HepG2 (cell line): ENCODE data around the gene NAT9. TPM values are rescaled to one million over a fixed set of nuclear protein-coding genes. Genes with fewer than 3 reads are reported as not detected.

Experiments used
- ATRX ChIP-seq: sonication (generic); formaldehyde crosslinking; IDR thresholded peaks from 2 replicates; pipeline ENCODE4 v1.4.0; 2020; ENCODE audit warnings: missing genetic modification reagents, borderline replicate concordance
- FIP1L1 ChIP-seq: fragments of 200-400 bp; formaldehyde crosslinking; IDR thresholded peaks from 2 replicates; pipeline ENCODE4 v1.6.1; 2018; ENCODE audit warnings: low read depth, mild to moderate bottlenecking, low read length, moderate library complexity, borderline replicate concordance; ENCODE audit not compliant: insufficient read depth
- GLI4 ChIP-seq: sonication (generic); formaldehyde crosslinking; IDR thresholded peaks from 2 replicates; pipeline ENCODE4 v1.5.1; 2020; ENCODE audit warnings: missing genetic modification reagents, mild to moderate bottlenecking, moderate library complexity, borderline replicate concordance
- KLF15 ChIP-seq: sonication (generic); formaldehyde crosslinking; IDR thresholded peaks from 2 replicates; pipeline ENCODE4 v1.8.1; 2023; ENCODE audit warnings: borderline replicate concordance, mild to moderate bottlenecking, inconsistent platforms, missing genetic modification reagents, mixed read lengths
- PAWR ChIP-seq: sonication (generic); formaldehyde crosslinking; IDR thresholded peaks from 2 replicates; pipeline ENCODE4 v1.4.0; 2020; ENCODE audit warnings: missing genetic modification reagents, mild to moderate bottlenecking, borderline replicate concordance
- PHF20 ChIP-seq: sonication (generic); formaldehyde crosslinking; IDR thresholded peaks from 2 replicates; pipeline ENCODE4 v1.5.0; 2020; ENCODE audit warnings: mild to moderate bottlenecking, missing genetic modification reagents
- RBFOX2 ChIP-seq: fragments of 200-400 bp; formaldehyde crosslinking; IDR thresholded peaks from 2 replicates; pipeline ENCODE4 v1.6.1; 2017; ENCODE audit warnings: low read depth, mild to moderate bottlenecking, low read length
- SAP130 ChIP-seq: IDR thresholded peaks from 2 replicates; pipeline ENCODE4 v1.6.1; 2016; ENCODE audit warnings: low read depth
- ZNF335 ChIP-seq: sonication (generic); formaldehyde crosslinking; IDR thresholded peaks from 2 replicates; pipeline ENCODE4 v1.4.0; 2020; ENCODE audit warnings: missing genetic modification reagents
- ZNF564 ChIP-seq: sonication (generic); formaldehyde crosslinking; IDR thresholded peaks from 2 replicates; pipeline ENCODE4 v1.8.1; 2023; ENCODE audit warnings: mild to moderate bottlenecking, missing genetic modification reagents
- ZNF619 ChIP-seq: sonication (generic); formaldehyde crosslinking; IDR thresholded peaks from 2 replicates; pipeline ENCODE4 v1.4.0; 2020; ENCODE audit warnings: mild to moderate bottlenecking, missing genetic modification reagents
- ZNF891 ChIP-seq: sonication (generic); formaldehyde crosslinking; IDR thresholded peaks from 2 replicates; pipeline ENCODE4 v1.5.0; 2020; ENCODE audit warnings: mild to moderate bottlenecking, missing genetic modification reagents
- polyA plus RNA-seq, 8 experiments: library from polyadenylated mRNA; depleted of rRNA in 3 of 8; stranded (reverse) in 7 of 8; unstranded in 1 of 8; fragments of >200 nt; fragmentation: Illumina TruSeq in 4 of 8; extraction: Trizol in 4 of 8; gene quantifications; 2 replicates each; pipeline versions ENCODE4 v1.2.1 to v1.2.3, GENCODE V29; 2011 to 2016; ENCODE audit warnings: low read depth in 4 of 8, missing spikeins in 1 of 8, mixed read lengths in 1 of 8; ENCODE audit not compliant: insufficient read depth in 1 of 8
- total RNA-seq, 5 experiments: library from RNA; depleted of rRNA; stranded (reverse); fragments of >200 nt; fragmentation: Illumina TruSeq; extraction: Trizol; gene quantifications; 2 replicates each; pipeline ENCODE4 v1.2.3, GENCODE V29; 2016; ENCODE audit warnings: low read depth in 1 of 5
- TF ChIP-seq, protein P1 (sequence below): sonication (generic); formaldehyde crosslinking; IDR thresholded peaks from 2 replicates; pipeline ENCODE4 v1.5.1; 2020; ENCODE audit warnings: mild to moderate bottlenecking, missing genetic modification reagents
- TF ChIP-seq, protein P2 (sequence below): sonication (generic); formaldehyde crosslinking; IDR thresholded peaks from 2 replicates; pipeline ENCODE4 v1.4.0; 2020; ENCODE audit warnings: missing genetic modification reagents
- TF ChIP-seq, protein P3 (sequence below), 2 experiments: fragments of 450-650 bp in 1 of 2; sonication (generic) in 1 of 2; formaldehyde crosslinking; IDR thresholded peaks; 2 replicates each; pipeline versions ENCODE4 v1.5.0 to v1.8.0; 2020 to 2022; ENCODE audit warnings: mild to moderate bottlenecking in 1 of 2, missing genetic modification reagents in 1 of 2
- TF ChIP-seq, protein P4 (sequence below): sonication (generic); formaldehyde crosslinking; IDR thresholded peaks from 2 replicates; pipeline ENCODE4 v1.4.0; 2020; ENCODE audit warnings: missing genetic modification reagents

Gene NAT9
- total and polyA plus RNA-seq, 2 of the 13 experiments (the other 11 are each of a cell fraction or from before 2014, with no cell fraction given) = 39.7 to 44.2 TPM

DNA sequence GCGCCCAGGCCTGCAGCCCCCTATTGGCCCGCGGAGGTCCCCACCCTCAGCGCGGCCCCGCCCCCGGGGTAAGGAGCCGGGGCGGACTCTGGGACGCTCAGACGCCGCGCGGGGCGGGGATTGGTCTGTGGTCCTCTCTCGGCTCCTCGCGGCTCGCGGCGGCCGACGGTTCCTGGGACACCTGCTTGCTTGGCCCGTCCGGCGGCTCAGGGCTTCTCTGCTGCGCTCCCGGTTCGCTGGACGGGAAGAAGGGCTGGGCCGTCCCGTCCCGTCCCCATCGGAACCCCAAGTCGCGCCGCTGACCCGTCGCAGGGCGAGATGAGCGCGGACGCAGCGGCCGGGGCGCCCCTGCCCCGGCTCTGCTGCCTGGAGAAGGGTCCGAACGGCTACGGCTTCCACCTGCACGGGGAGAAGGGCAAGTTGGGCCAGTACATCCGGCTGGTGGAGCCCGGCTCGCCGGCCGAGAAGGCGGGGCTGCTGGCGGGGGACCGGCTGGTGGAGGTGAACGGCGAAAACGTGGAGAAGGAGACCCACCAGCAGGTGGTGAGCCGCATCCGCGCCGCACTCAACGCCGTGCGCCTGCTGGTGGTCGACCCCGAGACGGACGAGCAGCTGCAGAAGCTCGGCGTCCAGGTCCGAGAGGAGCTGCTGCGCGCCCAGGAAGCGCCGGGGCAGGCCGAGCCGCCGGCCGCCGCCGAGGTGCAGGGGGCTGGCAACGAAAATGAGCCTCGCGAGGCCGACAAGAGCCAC, 27.4 kb downstream of the NAT9 start, which contains the start of gene NHERF1 (continued):
- TF ChIP-seq KLF15 (CRISPR knock-in tag) (peak; percentile 82; the same call in 1 of the 2 replicates), GLI4 (peak; percentile 97), ZNF564 (CRISPR knock-in tag) (peak; percentile 93), ATRX (CRISPR knock-in tag) (no peak), ZNF335 (peak; percentile 76; the same call in 1 of the 2 replicates), PAWR (CRISPR knock-in tag) (no peak), ZNF619 (CRISPR knock-in tag) (peak; percentile 16; the same call in 1 of the 2 replicates), RBFOX2 (peak; percentile 98), PHF20 (CRISPR knock-in tag) (peak; percentile 43; the same call in 1 of the 2 replicates), FIP1L1 (no peak), ZNF891 (peak; percentile 98), SAP130 (CRISPR knock-in tag) (peak; percentile 95)
- TF ChIP-seq, protein P1, sequence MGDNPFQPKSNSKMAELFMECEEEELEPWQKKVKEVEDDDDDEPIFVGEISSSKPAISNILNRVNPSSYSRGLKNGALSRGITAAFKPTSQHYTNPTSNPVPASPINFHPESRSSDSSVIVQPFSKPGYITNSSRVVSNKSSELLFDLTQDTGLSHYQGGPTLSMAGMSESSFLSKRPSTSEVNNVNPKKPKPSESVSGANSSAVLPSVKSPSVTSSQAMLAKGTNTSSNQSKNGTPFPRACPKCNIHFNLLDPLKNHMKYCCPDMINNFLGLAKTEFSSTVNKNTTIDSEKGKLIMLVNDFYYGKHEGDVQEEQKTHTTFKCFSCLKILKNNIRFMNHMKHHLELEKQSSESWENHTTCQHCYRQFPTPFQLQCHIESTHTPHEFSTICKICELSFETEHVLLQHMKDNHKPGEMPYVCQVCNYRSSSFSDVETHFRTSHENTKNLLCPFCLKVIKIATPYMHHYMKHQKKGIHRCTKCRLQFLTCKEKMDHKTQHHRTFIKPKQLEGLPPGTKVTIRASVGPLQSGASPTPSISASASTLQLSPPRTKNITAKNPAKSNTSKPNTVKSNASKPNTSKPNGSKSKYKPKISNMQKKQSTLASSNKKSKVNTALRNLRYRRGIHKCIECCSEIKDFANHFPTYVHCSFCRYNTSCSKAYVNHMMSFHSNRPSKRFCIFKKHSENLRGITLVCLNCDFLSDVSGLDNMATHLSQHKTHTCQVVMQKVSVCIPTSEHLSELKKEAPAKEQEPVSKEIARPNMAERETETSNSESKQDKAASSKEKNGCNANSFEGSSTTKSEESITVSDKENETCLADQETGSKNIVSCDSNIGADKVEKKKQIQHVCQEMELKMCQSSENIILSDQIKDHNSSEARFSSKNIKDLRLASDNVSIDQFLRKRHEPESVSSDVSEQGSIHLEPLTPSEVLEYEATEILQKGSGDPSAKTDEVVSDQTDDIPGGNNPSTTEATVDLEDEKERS (CRISPR knock-in tag) = no peak; the same call in 1 of the 2 replicates
- TF ChIP-seq, protein P2, sequence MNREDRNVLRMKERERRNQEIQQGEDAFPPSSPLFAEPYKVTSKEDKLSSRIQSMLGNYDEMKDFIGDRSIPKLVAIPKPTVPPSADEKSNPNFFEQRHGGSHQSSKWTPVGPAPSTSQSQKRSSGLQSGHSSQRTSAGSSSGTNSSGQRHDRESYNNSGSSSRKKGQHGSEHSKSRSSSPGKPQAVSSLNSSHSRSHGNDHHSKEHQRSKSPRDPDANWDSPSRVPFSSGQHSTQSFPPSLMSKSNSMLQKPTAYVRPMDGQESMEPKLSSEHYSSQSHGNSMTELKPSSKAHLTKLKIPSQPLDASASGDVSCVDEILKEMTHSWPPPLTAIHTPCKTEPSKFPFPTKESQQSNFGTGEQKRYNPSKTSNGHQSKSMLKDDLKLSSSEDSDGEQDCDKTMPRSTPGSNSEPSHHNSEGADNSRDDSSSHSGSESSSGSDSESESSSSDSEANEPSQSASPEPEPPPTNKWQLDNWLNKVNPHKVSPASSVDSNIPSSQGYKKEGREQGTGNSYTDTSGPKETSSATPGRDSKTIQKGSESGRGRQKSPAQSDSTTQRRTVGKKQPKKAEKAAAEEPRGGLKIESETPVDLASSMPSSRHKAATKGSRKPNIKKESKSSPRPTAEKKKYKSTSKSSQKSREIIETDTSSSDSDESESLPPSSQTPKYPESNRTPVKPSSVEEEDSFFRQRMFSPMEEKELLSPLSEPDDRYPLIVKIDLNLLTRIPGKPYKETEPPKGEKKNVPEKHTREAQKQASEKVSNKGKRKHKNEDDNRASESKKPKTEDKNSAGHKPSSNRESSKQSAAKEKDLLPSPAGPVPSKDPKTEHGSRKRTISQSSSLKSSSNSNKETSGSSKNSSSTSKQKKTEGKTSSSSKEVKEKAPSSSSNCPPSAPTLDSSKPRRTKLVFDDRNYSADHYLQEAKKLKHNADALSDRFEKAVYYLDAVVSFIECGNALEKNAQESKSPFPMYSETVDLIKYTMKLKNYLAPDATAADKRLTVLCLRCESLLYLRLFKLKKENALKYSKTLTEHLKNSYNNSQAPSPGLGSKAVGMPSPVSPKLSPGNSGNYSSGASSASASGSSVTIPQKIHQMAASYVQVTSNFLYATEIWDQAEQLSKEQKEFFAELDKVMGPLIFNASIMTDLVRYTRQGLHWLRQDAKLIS (CRISPR knock-in tag) = peak; percentile 98
- TF ChIP-seq, protein P3, sequence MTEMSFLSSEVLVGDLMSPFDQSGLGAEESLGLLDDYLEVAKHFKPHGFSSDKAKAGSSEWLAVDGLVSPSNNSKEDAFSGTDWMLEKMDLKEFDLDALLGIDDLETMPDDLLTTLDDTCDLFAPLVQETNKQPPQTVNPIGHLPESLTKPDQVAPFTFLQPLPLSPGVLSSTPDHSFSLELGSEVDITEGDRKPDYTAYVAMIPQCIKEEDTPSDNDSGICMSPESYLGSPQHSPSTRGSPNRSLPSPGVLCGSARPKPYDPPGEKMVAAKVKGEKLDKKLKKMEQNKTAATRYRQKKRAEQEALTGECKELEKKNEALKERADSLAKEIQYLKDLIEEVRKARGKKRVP (CRISPR knock-in tag; IDR thresholded peaks at IDR 0.05) = peak in 1 of 2 experiments; percentile 62; a peak in 2 of 4 replicates
- TF ChIP-seq, protein P4, sequence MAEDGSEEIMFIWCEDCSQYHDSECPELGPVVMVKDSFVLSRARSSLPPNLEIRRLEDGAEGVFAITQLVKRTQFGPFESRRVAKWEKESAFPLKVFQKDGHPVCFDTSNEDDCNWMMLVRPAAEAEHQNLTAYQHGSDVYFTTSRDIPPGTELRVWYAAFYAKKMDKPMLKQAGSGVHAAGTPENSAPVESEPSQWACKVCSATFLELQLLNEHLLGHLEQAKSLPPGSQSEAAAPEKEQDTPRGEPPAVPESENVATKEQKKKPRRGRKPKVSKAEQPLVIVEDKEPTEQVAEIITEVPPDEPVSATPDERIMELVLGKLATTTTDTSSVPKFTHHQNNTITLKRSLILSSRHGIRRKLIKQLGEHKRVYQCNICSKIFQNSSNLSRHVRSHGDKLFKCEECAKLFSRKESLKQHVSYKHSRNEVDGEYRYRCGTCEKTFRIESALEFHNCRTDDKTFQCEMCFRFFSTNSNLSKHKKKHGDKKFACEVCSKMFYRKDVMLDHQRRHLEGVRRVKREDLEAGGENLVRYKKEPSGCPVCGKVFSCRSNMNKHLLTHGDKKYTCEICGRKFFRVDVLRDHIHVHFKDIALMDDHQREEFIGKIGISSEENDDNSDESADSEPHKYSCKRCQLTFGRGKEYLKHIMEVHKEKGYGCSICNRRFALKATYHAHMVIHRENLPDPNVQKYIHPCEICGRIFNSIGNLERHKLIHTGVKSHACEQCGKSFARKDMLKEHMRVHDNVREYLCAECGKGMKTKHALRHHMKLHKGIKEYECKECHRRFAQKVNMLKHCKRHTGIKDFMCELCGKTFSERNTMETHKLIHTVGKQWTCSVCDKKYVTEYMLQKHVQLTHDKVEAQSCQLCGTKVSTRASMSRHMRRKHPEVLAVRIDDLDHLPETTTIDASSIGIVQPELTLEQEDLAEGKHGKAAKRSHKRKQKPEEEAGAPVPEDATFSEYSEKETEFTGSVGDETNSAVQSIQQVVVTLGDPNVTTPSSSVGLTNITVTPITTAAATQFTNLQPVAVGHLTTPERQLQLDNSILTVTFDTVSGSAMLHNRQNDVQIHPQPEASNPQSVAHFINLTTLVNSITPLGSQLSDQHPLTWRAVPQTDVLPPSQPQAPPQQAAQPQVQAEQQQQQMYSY = no peak; the same call in 1 of the 2 replicates
